Putamen (tissue), 1 donor: ENCODE data around the gene TMEM94.
"Not testable (repeated sequence)": the region's sequence is repeated elsewhere in the genome, so short reads cannot be mapped to it uniquely, and the experiment has no call there.

Experiments used
- DNase-seq: peaks from one replicate; pipeline ENCODE4 v3.0.0-alpha.2; 2016; ENCODE audit warnings: low spot score

TMEM94 gene

GRCh38 chr17:75445896-75446295, 10.5 kb upstream of the TMEM94 start:
- not testable (repeated sequence) for DNase-seq

- DNase-seq, result no peak
These were observed 8.2 kb upstream of the TMEM94 start for GRCh38 chr17:75447951-75448856.

- no peak for DNase-seq
These were observed 6.2 kb upstream of the TMEM94 start for GRCh38 chr17:75450270-75450669.

GRCh38 chr17:75454193-75454592, 2.2 kb upstream of the TMEM94 start:
- DNase-seq, result no peak

- DNase-seq, result not testable (repeated sequence)
These were observed 1.8 kb upstream of the TMEM94 start for GRCh38 chr17:75454672-75455071.

GRCh38 chr17:75456039-75456416, 407 bp upstream of the TMEM94 start:
- no peak for DNase-seq

GRCh38 chr17:75457047-75457654, 716 bp downstream of the TMEM94 start:
- peak; percentile 59 for DNase-seq

DNA sequence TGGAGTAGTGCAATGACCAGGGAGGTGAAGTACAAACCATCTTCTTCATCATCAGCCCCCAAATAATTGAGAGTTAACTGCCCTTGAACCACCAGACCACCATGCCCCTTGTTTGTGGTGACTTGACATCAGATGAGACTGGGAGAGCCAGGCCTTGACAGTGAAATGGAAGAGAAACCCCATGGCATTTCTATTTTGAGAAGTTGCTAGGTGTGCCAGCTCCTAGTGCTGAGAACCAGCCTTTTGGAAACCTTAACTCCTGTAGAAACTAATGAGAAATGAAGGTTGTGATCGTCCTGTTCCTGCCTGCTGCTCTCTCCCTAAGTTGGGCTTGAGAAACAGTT, 2.8 kb downstream of the TMEM94 start:
- no peak for DNase-seq

DNA sequence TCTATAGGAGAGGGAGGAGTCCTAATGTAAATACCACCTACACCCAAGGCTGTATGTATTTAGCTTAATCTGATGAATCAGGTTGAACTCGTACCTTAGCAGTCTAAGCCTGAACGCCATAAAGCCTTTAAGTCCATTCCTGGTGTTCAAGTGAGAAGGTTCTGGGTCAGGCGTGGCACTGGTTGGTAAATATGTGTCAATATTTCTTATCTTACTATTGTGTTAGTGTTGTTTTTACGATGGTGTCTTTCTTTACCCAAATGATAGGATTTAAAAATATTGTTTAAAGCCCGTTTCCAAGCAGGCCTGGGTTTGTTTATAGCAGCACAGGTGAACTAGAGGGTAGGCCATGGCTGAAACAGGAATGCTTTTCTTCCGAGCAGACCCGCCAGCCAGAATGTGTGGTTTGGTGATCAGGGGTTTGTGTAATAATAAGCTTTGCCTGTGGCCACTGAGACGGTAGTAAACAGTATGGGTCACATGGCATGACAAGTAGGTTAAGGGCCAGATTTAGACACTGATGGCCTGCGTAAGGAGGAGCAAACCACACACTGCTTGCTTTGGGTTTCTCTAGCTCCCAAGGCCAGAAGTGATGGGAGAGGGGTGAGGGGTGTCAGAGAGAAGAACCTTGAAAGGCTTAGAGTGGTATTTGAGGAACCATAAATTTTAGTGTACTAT, 3.3 kb downstream of the TMEM94 start:
- peak; percentile 28 for DNase-seq

GRCh38 chr17:75460295-75460694, 3.9 kb downstream of the TMEM94 start:
- DNase-seq, result no peak

- DNase-seq, result no peak
These were observed 7.2 kb downstream of the TMEM94 start for GRCh38 chr17:75463603-75464002.

GRCh38 chr17:75465039-75465438, 8.6 kb downstream of the TMEM94 start:
- DNase-seq, result no peak

- DNase-seq, result peak; percentile 30
These were observed 11.9 kb downstream of the TMEM94 start for GRCh38 chr17:75468291-75468754.

GRCh38 chr17:75468779-75469373, 12.4 kb downstream of the TMEM94 start:
- no peak for DNase-seq

GRCh38 chr17:75471207-75471606, 14.8 kb downstream of the TMEM94 start:
- no peak for DNase-seq

- no peak for DNase-seq
These were observed 15.7 kb downstream of the TMEM94 start for GRCh38 chr17:75472119-75472518.

DNA sequence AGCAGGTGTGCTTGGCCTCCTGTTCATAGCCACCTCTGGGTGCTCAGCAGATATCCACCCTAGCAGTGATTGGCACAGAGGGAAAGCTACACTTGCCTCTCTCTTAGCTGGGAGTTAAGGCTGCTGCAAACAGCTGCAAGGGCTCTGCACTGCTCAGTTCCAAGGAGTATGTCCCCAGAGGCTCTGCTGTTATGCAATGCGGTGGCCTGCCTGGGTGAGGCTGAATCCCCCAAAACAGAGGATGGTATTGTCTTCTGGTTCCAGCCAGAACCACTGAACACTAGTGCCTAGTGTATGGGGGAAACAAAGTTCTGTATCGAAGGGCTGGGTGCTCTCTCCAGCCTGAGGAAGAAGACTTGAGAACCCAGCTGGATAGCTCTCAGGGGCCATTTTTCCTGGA, 16.8 kb downstream of the TMEM94 start:
- DNase-seq, result peak; percentile 61

DNA sequence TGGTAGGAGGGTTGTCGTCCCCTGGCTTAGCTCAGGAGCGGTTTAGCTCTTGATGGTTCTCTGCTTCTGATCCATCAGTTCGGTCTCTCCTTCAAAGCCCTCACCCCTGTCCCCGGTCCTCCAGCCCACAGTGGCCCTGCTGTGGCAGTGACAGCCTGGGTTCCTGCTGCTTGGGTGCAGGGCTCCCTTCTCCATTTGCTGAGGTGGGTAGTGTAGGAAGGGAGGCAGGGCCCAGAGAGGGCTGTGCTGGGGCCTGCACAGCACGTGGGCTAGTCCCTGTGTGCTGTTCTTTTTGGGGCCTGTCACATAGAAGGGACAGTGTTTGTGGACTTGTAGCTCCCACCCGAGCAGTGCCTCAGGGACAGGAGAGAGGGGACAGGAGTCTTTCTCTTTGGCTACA, 18.3 kb downstream of the TMEM94 start:
- no peak for DNase-seq

- peak; percentile 37 for DNase-seq
These were observed 18.9 kb downstream of the TMEM94 start for GRCh38 chr17:75475144-75475835.

- DNase-seq, result no peak
These were observed 19.4 kb downstream of the TMEM94 start for GRCh38 chr17:75475851-75476250.

DNA sequence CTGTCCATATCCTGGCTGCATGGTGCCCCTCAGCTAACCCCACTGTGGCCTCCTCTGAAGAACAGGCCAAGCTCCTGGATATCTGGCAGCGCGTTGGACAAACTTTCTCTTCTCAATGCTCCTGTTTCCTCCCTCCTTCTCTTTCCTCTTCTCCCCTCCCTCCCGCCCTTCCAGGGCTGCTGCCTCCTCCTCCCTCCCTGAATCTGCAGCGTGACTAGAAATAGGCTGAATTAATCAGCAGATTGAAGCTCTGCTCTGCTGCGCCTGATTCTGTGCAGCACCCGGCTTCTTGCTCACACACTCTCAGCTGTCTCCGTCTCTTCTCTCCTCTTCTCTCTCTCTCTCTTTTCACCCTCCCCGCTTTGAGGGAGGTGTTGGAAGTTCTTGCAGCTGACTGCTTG, 19.8 kb downstream of the TMEM94 start:
- peak; percentile 86 for DNase-seq
